SKM-1 (cell line): ENCODE results near the gene OPA1.

Source experiments
- DNase-seq: peaks from one replicate; lab custom pipeline; 2025; ENCODE audit not compliant: unreplicated experiment; lab: John Stamatoyannopoulos, UW

Gene OPA1

DNA sequence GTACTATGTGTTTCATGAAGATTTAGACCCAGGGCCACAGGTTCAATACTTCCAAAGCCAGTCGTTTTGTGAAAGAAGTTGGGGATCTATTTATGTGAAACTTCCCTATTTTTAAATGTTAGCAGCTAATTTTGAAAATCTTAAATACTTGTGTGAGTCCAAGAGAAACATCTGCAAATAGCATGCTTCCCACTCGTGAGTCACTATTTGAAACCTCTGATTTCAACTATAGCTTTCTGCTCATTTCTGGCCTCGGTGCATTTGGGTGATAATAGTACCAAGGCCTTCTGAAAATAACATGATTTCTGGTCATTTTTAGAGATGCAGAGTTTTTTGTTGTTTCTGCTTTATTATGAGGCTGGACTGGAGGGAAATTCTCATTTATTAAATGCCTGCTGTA lies 110.0 kb downstream of the OPA1 start:
- DNase-seq: no peak

DNA sequence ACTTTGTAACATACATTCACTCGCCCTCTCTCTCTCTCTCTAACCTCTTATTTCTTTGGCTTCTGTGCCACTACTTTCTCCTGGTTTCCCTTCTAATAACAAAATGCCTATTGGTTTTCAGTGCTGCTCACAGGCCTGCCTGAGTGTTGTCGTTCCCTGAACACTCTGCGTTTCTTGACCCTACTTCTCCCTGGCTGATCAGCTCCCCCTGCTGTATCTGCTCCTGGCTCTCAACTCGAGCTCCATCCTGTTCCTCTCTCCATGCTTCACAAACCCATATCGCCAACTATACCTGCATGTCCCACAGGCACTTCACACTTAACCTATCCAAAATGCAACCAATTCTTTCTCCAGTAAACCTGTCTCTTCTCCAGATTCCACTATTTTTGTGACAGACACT lies 111.4 kb downstream of the OPA1 start:
- no peak for DNase-seq

DNA sequence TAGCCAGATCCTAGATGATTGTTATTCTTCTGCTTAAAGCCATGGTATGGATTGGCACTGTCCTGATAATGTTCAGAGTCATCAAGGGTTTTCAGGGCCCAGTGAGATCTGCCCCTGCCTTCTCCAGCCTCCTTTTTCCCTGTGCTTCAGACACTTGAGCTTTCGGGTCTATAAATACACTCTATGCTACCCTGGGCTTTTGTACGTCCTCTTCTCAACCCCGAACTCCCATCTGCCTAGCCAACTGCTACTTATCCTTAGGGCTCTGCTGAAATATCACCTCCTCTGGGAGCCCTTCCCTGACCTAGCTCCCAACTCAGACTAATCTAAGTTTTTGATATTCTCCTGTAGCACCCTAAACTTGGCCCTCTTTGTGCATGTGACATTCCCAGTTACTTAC lies 115.3 kb downstream of the OPA1 start:
- no peak for DNase-seq

DNA sequence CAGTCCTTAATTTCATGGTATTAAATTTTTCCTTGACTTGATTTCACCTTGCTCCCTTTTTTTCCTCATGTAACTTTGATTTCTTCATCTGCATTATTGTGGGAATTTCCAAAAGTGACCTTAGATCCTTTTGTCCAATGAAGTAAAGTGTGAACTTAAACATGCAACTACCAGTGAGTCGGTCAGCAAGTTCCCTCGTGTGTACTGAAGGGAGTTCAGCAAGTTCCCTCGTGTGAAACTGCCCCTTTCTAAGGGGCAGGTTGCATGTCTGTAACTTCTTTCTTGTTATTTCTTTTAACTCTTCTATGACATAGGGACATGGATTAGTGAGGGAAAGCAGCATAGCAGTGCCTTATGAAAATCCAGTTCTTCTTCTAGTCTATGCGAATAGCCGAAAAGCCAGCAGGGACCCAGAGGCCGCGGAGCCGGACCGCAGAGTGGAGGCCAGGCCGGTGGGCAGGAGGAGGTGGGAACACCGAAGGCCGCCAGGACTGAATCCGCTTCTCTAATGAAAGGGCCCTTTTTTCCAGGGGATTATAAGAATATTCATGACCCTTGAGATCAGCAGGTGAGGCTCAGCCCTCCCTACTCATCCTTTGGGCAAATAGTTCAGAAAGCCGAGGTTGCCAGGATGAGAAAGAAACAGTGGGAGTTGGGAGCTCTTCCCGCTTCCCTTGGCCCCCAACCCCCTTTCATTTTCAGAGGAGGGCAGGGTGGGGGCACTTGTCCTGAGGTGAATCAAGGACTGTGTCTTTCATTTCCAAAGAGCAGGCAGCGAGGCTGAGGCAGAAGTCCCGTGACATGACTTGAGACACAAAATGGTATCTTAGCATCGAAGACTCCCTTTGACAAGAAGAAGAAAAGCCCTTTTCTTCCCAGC lies 117.5 kb downstream of the OPA1 start:
- no peak for DNase-seq

DNA sequence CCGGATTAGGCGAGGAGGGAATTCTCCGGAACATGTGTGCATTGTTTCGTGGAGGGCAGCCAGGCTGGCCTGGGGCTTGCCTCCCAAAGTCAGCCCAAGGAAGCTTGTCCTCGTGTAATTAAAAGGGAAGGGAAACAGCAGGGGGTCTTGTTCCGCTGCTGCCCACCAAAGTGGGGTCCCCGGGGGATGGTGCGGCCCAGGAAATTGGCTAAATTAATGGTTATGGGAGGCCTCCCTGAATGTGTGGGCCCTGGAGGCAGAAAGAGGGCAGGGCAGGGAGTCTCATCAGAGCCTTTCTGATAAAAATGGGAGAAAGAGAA lies 118.1 kb downstream of the OPA1 start:
- no peak for DNase-seq

DNA sequence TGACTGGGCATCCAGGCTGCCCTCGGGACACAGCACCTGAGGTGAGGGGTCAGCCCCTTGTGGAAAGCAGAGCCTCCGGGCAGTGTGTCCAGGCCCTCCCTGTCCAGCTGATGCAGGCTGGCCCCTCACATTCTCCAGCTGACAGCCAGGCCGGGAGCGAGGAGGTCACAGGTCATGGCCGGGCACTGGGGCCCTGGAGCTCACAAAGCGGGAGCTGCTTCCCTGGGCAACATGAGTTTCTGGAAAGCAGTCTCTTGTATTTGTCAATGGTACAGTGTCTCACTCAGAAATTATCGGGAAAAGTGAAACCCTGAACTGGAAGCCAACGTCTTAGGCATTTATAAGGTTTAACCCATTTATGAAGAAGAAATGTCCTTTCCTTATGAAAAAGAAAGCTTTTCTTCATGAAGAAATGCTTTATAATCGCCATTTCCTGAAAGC lies 118.5 kb downstream of the OPA1 start:
- no peak for DNase-seq

DNA sequence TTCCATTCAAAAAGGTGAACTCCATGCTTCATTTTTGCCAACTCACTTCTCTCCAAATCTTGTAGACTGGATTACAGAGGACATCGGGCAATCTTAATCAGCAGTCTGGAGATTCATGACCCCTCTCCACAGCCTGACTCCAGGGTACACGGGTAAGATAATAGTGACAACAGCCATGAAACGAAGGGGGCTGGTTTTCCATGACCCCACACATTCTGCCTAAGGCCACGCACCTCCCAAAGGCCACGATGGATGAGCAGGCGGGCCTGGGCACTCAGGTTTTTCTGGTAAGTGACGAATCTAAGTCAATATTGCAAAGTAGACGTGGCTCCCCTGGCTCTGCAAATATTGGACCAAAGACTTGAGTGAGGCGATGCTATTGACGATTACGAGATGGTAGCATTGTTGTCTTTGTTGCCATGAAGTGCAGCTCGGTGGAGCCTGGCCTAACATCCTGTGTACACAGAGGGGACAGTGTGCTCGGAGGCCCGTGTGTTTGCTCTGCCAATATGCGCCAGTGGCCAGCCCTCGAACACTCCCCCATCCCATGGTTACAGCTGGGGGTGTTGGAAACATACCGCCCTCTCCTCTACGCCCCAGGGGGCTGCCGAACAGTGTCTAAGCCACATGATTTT lies 119.1 kb downstream of the OPA1 start:
- no peak for DNase-seq

DNA sequence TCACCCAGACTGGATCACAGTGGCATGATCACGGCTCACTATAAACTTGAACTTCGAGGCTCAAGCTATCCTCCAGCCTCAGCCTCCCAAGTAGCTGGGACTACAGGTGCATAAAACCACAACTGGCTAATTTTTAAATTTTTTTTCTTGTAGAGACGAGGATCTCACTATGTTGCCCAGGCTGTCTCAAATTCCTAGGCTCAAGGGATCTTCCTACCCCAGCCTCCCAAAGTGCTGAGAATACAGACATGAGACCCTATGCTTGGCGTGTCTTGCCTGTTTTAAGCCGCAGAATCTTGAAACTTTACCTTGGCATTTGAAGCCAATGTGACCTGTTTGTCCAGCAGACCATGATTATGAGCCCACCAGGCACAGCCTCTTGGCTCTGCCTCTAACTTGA lies 119.9 kb downstream of the OPA1 start:
- no peak for DNase-seq

DNA sequence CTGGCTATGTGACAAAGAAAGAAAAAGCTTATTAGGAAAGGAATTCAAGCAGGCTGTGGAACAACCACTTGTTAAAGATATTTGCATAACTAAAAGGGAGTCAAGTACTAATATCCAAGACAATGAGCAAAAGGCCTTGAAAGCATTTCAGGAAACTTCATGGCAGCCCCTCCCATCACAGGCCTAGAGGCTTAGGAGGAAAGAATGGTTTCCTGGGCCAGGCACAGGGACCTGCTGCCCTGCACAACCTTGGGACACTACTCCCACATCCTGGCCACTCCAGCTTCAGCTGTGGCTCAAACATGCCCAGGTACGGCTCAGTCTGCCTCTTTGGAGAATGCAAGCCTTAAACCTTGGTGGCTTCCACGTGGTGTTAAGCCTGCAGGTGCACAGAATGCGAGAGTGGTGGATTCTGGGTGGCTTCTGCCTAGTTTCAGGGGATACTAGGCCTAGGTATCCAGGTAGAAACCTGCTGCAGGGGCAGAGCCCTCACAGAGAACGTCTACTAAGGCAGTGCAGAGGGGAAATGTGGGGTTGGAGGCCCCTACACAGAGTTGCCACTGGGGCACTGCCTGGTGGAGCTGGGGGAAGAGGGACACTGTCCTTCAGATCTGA lies 121.6 kb downstream of the OPA1 start:
- DNase-seq: no peak

DNA sequence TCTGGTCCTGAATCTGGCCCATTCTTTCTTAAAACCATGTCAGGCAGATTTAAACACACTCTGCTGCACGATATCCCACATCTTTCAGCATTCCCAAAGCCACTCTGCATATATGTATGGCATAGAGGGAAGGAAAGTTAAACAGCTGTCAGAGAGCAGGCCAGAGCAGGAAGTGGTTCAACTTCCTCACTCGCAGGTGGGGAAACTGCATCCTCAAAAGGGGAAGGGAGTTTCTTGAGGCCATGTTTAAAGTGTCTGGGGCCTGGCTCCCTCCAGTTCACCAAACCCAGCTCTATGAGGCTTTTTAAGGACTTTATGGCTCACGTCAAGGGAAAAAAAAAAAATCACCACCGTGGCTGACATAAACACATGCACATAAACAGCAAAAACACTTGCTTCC lies 123.1 kb downstream of the OPA1 start:
- peak; percentile 60 for DNase-seq

DNA sequence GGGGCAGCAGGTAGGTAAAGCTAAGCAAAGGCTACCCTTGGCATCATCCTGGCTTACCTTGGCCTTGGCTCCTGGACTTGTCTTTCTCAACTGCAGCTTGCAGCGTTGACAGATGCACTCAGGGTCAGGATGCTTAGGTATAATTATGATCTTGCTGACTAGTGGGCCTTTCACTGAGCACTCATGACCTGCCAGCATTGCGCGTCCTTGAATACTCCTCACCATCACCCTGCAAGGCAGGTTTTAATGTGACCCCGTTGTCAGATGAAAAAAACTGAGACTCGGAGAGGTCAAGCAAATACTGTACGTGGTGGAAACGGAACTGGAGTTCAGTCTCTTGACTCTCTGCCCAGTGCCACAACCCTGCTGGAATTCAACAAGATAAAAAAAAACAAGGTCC lies 126.7 kb downstream of the OPA1 start:
- no peak for DNase-seq

DNA sequence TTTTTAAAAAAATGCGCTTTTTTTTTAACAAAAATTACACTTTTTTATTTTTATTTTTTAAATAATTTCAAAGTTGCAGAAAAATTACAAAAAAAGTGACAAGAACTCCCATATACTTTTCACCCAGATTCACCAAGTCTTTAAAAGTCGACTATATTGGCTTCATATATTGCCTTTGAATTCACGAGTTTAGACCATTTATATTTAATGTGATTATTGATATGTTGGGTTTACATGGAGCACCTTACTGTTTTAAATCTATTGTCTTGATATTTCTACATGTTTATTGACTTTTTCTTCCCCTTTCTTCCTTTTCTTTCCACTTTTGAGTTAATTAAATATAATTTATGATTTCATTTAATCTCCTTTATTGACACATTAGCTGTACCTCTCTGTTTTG lies 127.2 kb downstream of the OPA1 start:
- DNase-seq: no peak

DNA sequence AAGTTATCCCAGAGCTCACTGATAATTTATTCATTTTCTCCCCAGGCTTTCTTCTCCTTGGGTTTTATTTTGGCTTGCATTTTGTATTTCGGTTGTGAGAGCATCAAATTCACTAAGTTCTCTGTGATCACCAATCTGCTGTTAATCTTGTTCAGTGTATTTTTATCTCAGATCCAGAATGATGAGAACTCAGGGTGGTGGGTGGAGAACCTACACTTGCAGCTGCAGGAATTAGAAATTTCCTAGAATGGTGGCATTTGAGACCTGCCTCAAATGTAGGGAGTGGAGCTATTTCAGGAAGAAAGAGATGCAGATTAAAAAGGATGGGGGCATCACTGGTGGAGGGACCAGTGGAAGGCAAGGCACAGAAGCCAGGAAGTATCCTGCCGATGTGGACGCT lies 129.6 kb downstream of the OPA1 start:
- no peak for DNase-seq

DNA sequence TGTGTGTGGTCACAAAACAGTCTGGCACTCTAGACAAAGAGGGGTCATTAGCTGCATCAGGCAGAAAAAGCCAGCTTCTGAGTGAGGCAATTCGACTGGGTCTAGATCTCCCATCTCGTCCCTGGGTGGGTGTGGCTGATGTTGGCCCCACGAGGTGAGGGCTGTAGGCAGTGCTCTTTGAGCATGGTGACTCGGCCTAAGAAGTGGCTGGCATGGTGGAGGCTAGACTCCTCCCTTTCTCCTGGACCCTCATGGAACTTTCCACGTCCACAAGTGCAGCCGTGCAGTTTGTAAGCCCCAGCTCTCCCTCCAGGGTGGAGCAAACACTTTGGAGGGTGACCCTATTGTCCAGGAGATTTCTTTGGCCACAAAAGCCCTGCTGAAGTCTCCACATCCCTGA lies 134.1 kb downstream of the OPA1 start:
- no peak for DNase-seq

DNA sequence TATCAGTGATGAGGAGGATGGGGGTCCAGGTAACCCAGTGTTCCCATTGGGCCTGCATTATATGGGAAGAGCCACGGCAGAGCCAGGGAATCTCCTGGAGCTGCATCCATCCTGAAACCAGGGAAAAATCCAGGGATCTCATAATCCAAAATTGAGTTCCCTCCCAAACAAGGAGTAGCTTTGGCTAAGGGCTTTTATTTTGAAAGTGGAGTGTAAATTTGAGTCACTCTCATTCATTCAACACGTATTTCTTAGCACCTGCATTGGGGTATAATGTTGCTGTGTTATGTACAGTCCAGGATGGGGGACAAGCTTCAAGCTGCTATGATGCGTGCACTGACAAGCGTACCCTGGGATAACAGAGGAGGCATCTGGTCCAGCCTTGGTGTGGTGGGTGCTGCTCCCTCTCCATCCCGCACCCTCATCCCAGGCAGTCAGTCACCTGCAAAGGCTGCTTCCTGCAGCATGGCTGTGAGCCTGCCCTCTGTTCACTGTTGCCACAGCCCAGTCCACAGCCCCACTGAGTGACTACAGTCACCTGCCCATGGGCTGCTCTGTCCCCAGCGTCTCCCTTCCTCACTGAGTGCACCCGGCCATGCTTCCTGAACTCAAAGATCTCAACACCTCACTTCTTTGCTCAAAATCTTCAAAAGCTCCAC lies 135.6 kb downstream of the OPA1 start:
- no peak for DNase-seq

DNA sequence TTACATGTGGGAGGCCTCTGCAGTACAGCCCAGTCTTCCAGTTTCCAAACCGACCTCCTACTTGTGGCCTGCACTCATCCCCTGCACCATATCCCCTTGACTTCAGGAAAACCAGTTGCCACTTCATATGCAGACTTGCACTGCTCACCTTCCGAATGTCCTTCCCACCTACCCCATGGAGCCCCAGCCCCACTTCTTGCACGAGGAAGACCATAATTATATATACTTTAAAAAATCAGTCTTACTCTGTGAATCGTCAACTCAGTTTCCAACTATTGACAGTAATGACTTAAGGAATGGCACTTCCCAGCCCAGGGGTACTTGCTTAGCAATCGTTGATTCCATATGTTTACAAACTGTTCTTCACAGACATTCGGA lies 136.1 kb downstream of the OPA1 start:
- DNase-seq: no peak

DNA sequence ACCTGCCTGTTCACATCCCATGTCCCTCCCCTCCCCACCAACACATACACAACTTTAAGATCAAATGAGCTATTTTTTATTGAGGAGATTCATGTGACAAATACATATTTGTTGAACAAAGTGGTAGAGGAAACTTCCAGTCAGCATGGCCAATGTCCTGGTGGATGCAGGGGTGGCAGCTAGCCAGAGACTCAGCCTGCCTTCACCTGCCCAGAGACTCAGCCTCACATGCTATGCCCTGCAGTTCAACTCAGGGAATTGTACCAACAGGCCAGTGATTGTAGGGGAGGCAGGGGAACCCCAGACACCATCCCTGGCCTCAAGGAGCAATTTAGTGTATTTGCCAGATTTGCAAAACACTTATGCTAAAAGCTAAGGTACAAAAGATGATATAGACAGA lies 136.6 kb downstream of the OPA1 start:
- no peak for DNase-seq

DNA sequence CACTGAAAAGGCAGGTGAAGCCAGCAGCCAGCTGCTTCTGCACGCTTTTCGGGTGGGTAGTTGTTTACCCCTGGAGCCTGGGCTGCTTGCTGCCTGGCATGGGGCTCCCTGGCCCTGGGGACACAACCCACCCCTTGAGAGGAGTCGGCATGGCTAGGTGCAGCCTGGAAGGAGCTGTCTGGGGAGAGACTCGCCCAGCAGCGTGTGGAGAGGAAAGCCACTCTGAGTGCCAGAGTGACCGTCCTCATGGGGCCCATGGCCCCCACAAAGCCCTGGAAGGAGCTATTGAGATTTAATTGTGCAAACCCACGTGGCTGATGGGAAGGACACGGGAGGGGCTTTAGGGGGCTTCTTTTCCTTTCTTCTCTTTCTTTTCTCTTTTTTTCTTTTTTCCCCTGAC lies 137.5 kb downstream of the OPA1 start:
- no peak for DNase-seq

DNA sequence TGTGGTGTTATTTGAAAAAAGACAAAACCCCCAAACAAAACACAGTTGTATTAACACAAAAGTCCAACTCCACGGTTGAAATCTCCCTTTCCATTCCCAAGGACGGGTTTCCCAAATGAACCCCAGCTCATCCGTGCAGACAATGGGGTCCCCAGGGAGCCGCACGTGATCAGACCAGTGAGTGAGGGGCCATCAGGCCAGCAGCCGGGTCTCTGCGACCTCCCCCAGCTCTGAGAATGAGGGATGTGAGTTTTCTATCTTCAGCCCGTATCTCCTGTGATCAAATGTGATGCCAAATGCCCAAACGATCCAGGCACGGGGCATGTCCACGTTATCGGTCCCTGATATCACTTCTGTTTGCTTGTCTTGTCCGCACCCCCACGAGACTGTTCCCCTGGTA lies 138.0 kb downstream of the OPA1 start:
- no peak for DNase-seq

DNA sequence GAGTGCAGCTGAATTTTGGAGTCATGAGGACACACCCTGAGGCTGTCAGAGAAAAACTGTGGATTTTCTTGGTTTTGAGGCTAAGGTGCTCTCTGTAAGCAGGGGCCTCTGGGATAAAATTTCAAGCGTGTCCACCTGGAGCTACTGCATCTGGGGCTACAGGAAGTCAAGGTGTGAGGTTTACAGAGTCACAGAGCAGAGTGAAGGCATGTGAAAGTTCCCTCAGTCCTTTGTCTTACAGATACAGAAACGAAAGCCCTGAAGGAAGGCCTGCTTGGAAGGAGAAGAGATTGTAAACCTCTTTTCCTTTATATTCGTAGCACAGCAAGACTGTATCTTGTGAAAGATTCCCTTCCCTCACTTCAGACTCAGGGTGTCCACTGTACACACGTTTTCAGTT lies 138.6 kb downstream of the OPA1 start:
- DNase-seq: no peak

DNA sequence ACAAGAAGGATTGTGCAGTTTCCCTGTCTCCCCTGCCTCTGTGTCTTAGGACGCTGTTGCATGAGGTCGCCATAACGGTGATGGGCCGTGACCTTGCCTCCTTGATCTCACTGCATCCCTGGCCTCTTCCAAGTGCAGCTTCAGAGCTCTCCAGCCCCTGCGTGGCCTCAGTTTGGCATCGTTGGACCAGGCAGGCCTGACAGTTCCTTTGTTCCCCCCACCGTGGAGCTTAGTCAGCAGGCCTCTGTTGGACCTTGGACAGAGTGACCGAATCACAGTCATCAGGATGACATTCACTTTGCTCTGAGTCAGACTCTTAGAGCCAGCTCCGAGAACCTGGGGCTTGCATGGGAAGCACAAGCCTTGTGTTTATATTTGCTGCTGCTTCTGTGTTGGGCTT lies 139.4 kb downstream of the OPA1 start:
- no peak for DNase-seq

DNA sequence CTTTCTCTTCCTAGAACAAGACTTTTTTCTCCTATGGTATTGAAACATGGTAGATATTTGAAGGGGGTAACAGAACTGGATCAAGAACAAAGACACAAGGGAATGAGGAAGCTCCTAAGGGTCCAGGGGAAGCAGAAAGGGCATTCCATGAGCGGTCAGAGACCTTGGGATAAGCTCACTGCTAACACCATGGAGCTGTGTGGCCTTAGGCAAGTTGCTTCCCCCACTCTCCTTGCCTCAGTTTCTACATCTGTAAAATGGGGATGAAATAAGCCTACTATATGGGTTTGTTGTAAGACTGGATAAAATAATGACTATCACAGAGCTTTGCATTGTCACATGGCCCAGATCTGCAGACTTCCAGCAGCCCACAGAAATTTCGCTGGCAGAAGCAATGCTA lies 139.8 kb downstream of the OPA1 start:
- no peak for DNase-seq
